WTC11 (cell line): ENCODE results near the gene TSPAN18.

ENCODE experiments used
- CREB1 ChIP-seq: sonication (generic); formaldehyde crosslinking; IDR thresholded peaks from 2 replicates; pipeline ENCODE4 v1.8.0; 2023; ENCODE audit warnings: mild to moderate bottlenecking, missing genetic modification reagents
- CREM ChIP-seq: sonication (generic); formaldehyde crosslinking; IDR thresholded peaks from 2 replicates; pipeline ENCODE4 v1.8.1; 2022; ENCODE audit warnings: mild to moderate bottlenecking, missing genetic modification reagents, moderate library complexity
- CTCF ChIP-seq: fragments of 200-600 bp; IDR thresholded peaks from 2 replicates; pipeline ENCODE4 v1.8.0; 2022; ENCODE audit warnings: antibody characterized with exemption
- FOXJ3 ChIP-seq: sonication (generic); formaldehyde crosslinking; IDR thresholded peaks from 2 replicates; pipeline ENCODE4 v1.9.0; 2021; ENCODE audit warnings: missing genetic modification reagents, mild to moderate bottlenecking, borderline replicate concordance
- ZBTB21 ChIP-seq: sonication (generic); formaldehyde crosslinking; IDR thresholded peaks from 2 replicates; pipeline ENCODE4 v1.8.1; 2023; ENCODE audit warnings: mild to moderate bottlenecking, missing genetic modification reagents, borderline replicate concordance

- TF ChIP-seq CTCF (no peak), FOXJ3 (CRISPR knock-in tag) (no peak), ZBTB21 (CRISPR knock-in tag) (no peak), CREM (no peak), CREB1 (no peak)
Measured at GRCh38 chr11:44826922-44827643, 100.3 kb downstream of the TSPAN18 start.
